HG03521 (cell line): Measurements from ENCODE around the gene EFNA5.

Source experiments
- ATAC-seq: cut with Tn5 transposase; IDR thresholded peaks from one replicate; pipeline ENCODE4 v1.9.1; 2021; ENCODE audit warnings: mild to moderate bottlenecking, moderate library complexity; ENCODE audit not compliant: unreplicated experiment

EFNA5 gene

GRCh38 chr5:107380654-107381053 is 290.1 kb downstream of the EFNA5 start:
- no peak for ATAC-seq

GRCh38 chr5:107378218-107378899 is 292.4 kb downstream of the EFNA5 start:
- ATAC-seq = no peak

DNA sequence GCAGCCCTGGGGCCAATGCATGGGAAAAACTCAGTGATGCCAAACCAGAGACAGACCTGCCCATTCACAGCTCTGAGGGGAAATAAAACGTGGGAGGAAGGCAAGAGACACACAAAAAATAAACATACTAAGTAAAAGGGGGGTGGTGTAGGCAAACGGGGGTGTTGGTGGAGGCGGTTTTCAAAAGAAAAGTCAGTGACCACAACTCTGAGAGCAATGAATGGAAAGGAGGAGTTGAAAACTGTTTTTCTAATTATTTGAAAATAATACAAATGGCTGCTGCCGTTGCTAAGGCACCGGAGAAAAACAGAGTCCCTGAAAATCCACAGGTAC is 293.5 kb downstream of the EFNA5 start:
- no peak for ATAC-seq

DNA sequence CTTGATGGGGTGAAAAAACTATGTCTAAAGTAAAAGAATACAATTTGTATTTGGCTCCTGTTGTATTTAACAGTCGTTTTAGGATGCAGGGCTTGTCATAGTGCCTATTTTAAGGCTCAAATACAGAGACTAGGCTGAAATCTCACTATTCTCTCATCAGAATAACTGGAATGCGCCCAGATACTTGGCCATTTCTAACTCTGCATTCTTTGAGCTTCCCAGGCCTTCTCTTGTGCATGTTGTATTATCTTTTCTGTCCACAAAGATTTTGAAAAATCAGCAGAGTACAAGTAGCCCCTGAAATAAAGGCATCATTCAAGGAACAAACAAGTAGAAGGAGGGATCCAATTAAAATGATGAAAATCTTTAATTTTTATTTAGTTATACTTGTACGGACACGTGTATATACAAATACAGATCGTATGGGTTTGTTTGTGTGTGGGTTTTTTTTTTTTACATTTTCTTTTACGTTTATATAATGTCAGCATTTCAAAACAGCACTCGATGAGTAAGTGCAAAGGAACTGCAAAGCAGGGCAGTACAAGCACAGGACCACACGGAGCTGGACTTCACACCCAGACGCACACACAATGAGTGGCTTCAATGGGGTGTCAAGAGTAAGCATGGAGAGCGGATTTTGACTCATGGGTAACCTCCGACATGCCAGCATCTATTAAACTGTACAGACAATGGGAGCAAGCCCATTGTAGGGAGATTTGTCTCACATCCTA is 294.0 kb downstream of the EFNA5 start:
- ATAC-seq = no peak

GRCh38 chr5:107373549-107374263 is 297.0 kb downstream of the EFNA5 start:
- no peak for ATAC-seq

GRCh38 chr5:107372723-107373450 is 297.9 kb downstream of the EFNA5 start:
- ATAC-seq = no peak

DNA sequence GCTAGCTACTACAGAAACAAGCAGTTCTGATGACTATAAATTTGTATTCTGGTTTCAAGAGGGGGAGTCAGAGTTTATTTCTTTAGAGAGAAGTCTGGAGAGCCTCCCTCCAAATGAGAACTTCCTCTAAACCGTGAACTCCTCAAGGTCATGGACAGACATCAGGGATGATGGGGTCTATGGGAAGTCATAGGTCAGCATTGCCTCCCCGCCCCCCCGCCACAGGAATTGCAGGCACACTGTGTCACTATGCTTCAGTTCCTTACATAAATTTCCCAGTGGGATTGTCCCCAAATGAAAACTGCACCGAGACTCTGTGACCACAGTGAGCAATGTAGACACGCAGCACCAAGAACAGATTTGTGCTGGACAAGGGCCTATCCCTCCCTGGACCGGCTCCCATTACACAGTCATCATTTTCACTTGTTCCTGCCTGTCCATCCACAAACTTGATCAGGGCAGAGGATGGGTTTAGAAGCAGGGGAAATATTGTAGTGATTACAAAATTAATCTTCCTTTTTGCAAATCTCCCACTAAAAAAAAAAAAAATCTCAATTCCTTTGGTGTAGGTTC is 300.3 kb downstream of the EFNA5 start:
- ATAC-seq = no peak

DNA sequence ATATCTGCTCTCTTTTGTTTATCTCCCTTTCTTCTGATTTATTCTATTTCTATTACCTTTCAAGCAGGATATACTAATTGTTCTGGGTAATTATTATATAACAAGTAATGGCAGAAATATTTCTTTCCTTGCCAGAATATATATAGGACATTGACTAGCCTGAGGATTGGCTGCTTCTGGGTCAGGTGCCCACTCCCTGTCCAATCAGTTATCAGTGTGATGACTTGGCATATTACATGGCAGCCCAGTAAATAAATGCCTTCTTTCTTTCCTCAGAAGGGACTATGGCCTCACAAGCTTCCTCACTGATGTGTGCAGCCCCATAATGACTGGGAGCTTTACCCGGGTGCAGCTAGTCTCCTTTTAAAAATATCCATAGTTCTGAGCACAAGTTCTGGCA is 301.1 kb downstream of the EFNA5 start:
- no peak for ATAC-seq

GRCh38 chr5:107368615-107369014 is 302.1 kb downstream of the EFNA5 start:
- no peak for ATAC-seq

GRCh38 chr5:107367939-107368338 is 302.8 kb downstream of the EFNA5 start:
- ATAC-seq = no peak

DNA sequence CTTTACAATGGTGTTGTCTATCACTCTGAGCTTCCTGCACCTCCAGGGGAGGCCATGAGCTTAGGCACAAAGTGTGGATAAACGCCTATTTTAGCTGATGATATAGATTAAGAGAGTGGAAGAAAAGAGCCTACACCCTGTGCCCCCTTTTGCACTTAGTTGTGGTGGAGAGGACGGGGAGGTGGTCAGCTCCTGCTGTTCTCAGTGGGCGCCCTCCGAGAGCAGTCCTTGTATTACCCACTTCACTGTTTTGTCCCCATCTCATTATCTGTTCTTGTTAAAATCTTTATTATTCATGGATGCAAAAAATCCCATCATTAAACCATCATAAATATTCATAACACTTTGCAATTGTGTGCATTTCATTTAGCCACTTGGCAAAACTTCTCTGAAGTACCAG is 303.3 kb downstream of the EFNA5 start:
- no peak for ATAC-seq

DNA sequence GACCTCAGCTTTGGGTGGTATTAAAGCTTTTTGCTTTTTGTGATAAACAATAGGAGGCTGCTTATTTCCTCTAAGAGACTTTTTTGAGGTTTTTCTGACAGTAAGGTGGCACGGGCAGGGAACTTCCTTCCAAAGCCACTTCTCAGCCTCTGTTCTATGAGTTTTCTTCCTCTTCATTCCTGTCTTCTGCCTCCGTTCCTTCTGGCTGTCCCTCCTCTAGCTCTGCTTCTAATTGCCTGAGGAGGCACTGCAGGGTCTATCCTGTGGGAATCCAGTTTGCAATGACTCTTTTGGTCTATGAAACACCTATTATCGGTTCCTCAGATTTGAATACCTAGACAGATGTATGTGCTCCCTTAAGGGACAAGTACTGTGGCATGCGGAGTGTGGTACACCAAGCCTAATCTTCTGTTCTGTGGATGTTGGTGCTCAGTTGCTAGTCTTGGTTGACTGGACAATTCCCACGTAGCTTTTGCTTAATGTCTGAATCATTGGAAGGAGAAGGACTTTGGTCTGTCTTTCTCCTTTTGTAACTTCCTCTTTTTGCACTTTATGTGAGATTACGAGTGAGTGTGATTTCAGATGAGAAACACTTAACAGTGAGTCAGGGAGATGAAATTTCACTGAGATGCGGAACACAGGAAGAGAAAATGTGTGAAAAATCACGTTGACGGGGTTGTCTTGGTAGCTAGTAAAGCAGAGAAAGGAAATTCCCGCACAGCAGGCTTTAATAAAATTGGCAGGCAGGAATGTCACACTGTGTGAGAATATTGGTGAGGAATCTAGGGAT is 305.2 kb downstream of the EFNA5 start:
- no peak for ATAC-seq

DNA sequence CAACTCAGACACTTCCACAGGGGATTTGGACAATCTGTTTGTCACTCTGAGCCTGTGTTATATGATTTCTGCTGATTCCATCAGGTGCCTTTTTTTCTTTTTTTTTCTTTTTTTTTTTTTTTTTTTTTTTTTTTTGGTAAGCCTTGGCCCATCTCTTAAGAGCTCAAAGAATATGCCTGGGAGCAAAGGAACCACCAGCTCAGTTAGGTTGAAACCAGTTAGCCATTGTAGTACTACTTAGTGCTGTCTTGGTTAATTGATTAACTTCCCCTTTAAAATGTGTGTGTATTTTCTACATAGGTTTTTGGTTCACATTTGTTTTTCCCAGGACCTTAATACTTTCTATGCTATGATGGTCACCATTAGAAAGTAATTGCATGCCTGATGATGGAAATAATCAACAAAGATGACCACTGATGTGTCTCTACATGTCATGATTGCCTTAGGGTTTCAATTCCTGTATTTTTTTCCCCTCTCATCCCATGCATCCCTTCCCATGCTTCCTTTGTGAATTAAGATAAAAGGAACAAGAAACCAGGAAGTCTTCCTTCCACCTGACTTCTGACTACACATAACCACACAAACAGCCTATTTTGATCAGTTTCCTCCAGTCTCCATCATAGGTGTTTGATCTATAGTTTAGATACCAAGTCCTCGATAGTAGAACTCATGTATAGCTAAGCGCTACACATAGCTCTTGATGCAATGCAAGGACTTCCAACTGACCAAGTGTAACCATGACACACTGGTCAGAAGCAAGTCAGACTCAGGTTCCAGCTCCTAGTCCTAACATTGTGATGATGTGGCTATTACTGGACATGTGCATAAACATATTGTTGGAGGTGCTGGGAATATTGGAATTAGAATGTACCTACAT is 306.1 kb downstream of the EFNA5 start:
- no peak for ATAC-seq

DNA sequence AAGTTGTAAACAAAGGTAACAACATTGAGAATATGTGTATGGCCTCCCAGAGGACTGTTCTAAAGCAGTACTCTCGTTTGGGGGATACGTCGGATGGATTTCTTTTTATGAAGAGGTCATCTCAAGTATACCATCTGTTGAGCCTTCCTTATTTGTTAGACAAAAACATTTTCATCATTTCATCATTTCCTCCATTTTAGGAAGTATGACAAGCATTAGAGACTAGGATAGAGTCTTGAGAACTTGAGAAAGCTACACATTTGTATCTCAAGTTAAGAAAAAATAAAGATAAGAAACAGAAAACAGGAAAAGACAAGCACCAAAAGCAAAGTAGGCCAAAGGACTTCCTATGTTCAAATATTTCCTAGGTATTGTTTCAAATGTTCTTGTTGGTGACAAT is 307.0 kb downstream of the EFNA5 start:
- ATAC-seq = no peak

DNA sequence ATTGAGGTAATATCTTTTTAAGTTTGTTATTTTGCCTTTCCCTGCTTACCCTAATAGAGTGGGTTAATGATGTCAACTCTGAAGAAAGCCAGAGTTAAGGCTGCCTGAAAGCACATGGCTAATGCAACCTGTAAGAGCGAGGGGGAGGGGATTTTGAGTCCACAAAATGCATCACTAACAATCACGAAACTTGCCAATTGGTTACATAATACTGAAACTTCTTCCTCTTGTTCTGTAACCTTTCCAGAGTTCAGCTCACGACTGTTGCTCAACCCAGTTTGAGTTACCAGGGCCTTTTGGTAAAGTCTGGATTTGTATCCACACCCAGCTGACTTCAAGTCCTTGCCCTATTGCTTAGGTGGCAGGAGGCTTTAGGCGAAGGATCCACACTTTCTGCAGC is 308.8 kb downstream of the EFNA5 start:
- no peak for ATAC-seq

DNA sequence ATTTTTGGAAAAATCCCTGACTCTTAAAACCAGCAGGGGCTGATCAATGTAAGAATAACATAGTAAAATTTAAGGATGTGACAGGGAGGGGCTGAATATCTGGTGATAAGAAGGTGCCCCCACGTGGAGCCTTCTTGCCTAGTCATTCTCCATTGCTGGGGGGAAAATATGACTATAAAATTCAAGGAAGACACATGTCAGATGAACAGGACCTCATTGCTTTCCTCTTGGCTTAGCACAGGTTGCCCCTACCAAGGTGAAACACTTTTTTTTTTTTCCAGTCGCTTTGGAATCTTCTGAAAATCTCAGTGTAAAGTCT is 310.9 kb downstream of the EFNA5 start:
- no peak for ATAC-seq

DNA sequence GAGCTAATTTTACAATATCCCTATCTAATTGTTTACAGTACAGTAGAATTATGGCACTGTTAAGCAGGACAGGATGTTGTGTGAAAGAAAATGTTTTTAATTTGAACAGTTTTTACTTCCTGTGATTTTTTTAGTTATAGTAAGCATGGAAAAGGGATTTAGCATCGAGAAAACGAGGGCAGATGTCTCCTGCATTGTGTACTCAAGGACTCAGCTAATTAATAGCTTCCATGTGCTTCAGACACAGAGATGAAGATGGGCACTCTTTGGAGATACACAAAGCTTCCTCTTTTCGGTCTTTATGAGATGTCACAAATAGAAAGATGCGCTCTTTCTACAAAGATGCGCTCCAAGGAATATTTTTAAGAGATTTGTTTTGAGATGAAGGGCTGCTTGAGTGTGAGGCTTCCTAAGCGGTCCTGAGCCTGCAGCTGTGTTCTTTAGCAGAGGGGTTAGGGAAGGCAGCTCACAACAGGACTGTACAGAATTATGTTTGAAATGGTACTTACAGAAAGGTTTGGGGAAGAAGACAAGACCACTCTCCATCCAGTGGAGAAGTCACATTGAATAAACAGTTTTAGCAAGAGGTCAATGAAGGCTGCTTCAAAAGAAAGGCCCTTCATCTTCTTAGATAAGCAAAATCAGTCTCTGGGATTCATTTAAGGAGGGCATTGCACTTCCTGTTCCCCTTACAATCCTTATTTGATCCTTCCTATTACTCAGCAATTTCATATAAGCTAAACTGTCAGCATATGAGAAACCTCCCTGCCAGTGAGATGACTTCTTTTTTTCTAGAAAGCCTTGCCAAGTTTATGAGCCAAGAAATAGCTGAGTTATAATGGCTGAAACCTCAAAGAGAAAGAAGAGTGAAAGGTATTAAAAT is 311.5 kb downstream of the EFNA5 start:
- no peak for ATAC-seq

- ATAC-seq = no peak
Measured at GRCh38 chr5:107356891-107357290, 313.8 kb downstream of the EFNA5 start.

DNA sequence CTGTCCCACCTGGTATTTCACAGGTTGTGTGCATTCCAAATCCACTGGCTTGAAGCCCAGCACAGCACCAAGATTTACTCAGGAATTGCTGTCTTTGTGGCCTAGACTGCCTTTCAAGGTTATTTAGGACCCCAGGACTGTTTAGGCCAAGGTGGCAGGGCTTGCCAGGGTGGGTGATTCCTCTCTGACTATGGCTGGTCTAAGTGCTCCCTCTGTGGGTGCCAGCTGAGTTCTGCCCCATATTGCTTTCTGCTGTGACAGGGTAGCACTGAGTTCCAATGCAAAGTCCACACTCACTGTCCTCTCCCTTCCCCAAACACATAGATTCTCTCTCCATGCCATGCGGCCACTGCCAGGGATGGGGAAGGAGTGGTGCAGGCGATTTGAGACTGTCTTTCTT is 318.2 kb downstream of the EFNA5 start:
- no peak for ATAC-seq
